OCI-LY7 (cell line): ENCODE measurements around the gene KISS1R. TPM values are rescaled to one million over a fixed set of nuclear protein-coding genes. Genes with fewer than 3 reads are reported as not detected.

ENCODE experiments used
- BruUV-seq: library from RNA; stranded (reverse); fragments of 400-500 nt; replicated peaks from 2 replicates; lab custom pipeline; 2021; lab: Mats Ljungman, UMichigan
- CTCF ChIA-PET: fragments of 300-600 bp; sonication (Branson Sonifier 250); formaldehyde crosslinking; loops from one replicate; lab custom pipeline; 2022; ENCODE audit warnings: antibody characterized with exemption; ENCODE audit not compliant: unreplicated experiment; lab: Charles Lee
- POLR2A ChIA-PET: fragments of 300-600 bp; sonication (Branson Sonifier 250); formaldehyde crosslinking; loops from one replicate; lab custom pipeline; 2022; ENCODE audit warnings: antibody characterized with exemption; lab: Charles Lee
- DNase-seq: peaks from one replicate; pipeline ENCODE4 v3.0.0-alpha.2; 2015; ENCODE audit warnings: low spot score
- H2AFZ ChIP-seq: fragments of 200-600 bp; sonication (generic), shearing (Covaris generic); 2 replicates; pipeline ENCODE4 v1.6.1; 2014; ENCODE audit warnings: mild to moderate bottlenecking, antibody characterized with exemption, low read length, moderate library complexity
- H3K27ac ChIP-seq: fragments of 200-600 bp; sonication (generic); 2 replicates; pipeline ENCODE4 v1.5.1; 2014; ENCODE audit warnings: mixed run types, low read depth, mild to moderate bottlenecking, moderate library complexity, low read length, inconsistent platforms; ENCODE audit not compliant: poor library complexity, severe bottlenecking
- H3K36me3 ChIP-seq: fragments of 200-600 bp; sonication (generic); 2 replicates; pipeline ENCODE4 v1.6.1; 2014; ENCODE audit warnings: mild to moderate bottlenecking, antibody characterized with exemption, low read length, moderate library complexity, mixed read lengths; ENCODE audit not compliant: insufficient read depth
- H3K4me1 ChIP-seq: fragments of 200-600 bp; sonication (generic); 2 replicates; pipeline ENCODE4 v1.5.1; 2014; ENCODE audit warnings: mild to moderate bottlenecking, low read length; ENCODE audit not compliant: insufficient read depth, poor library complexity, severe bottlenecking
- H3K4me2 ChIP-seq: fragments of 200-600 bp; sonication (generic); 2 replicates; pipeline ENCODE4 v1.6.1; 2014; ENCODE audit warnings: mild to moderate bottlenecking, low read length
- H3K4me3 ChIP-seq: fragments of 200-600 bp; sonication (generic); 2 replicates; pipeline ENCODE4 v1.5.1; 2014; ENCODE audit warnings: mild to moderate bottlenecking, low read depth, low read length; ENCODE audit not compliant: poor library complexity, severe bottlenecking
- H3K79me2 ChIP-seq: fragments of 200-600 bp; sonication (generic); 2 replicates; pipeline ENCODE4 v1.6.1; 2016; ENCODE audit warnings: low read depth, mild to moderate bottlenecking, low read length, moderate library complexity, mixed read lengths; ENCODE audit not compliant: insufficient read depth
- H3K9me2 ChIP-seq: fragments of 200-600 bp; sonication (generic); 2 replicates; pipeline ENCODE4 v1.6.1; 2016; ENCODE audit warnings: mild to moderate bottlenecking, low read length, mixed read lengths; ENCODE audit not compliant: insufficient read depth
- H3K9me3 ChIP-seq: fragments of 200-600 bp; sonication (generic); 2 replicates; pipeline ENCODE4 v1.6.1; 2014; ENCODE audit warnings: mild to moderate bottlenecking, mixed run types, low read length, mixed read lengths
- H4K20me1 ChIP-seq: fragments of 200-600 bp; sonication (generic); 2 replicates; pipeline ENCODE4 v1.6.1; 2014; ENCODE audit warnings: mild to moderate bottlenecking, antibody characterized with exemption, low read length, moderate library complexity, mixed read lengths; ENCODE audit not compliant: insufficient read depth
- CTCF ChIP-seq: fragments of 200-600 bp; sonication (generic); conservative IDR thresholded peaks from 2 replicates; pipeline ENCODE4 v1.5.1; 2014; ENCODE audit warnings: mild to moderate bottlenecking, antibody characterized with exemption, low read length, moderate library complexity, mixed read lengths
- EZH2phosphoT487 ChIP-seq: fragments of 200-600 bp; sonication (generic); IDR thresholded peaks from 2 replicates; pipeline ENCODE4 v1.6.1; 2018; ENCODE audit warnings: low read depth, borderline replicate concordance, mild to moderate bottlenecking, mixed run types, antibody characterized with exemption, low read length, moderate library complexity, mixed read lengths
- intact Hi-C: fragments of 100-400 bp; cut with micrococcal nuclease; formaldehyde crosslinking; loops from one replicate; pipeline ENCODE4 v1.10.0; 2022; ENCODE audit not compliant: unreplicated experiment
- total RNA-seq, 2 experiments: library from RNA; depleted of rRNA in 1 of 2; stranded (reverse); fragments of >200 nt in 1 of 2; shearing (Covaris generic) in 1 of 2; gene quantifications; 2 replicates each; pipeline ENCODE4 v1.2.3, GENCODE V29; 2014 to 2022

The KISS1R gene
- total RNA-seq, 2 experiments from 2014 or later: not detected

- POLR2A ChIA-PET: interaction anchor here (0.6 kb wide), 1 partner anchor 402 kb away, joined by 6 read pairs; no protein-coding TSS in a partner anchor
- DNase-seq: no peak
- H4K20me1 ChIP-seq: no peaks in the 10 kb centered on the region
- H2AFZ ChIP-seq: no peak overlapping the region
- H3K79me2 ChIP-seq: no peaks in the 10 kb centered on the region
- H3K36me3 ChIP-seq: peaks cover 17% of the 10 kb centered on the region; the same call in 1 of the 2 replicates
- no peaks in the 10 kb centered on the region for H3K9me2 ChIP-seq
- H3K4me1 ChIP-seq: peaks cover 22% of the 10 kb centered on the region
- TF ChIP-seq CTCF (no peak), EZH2phosphoT487 (no peak)
- H3K27ac ChIP-seq: no peak overlapping the region
- H3K4me2 ChIP-seq: peak overlapping the region; percentile 61
- H3K4me3 ChIP-seq: no peak overlapping the region
- intact Hi-C loops: no loop called here
- no peaks in the 10 kb centered on the region for H3K9me3 ChIP-seq
- no TSS peak for BruUV-seq
- CTCF ChIA-PET: interaction anchor here (0.5 to 0.6 kb wide), 2 partner anchors 85 to 108 kb away, joined by 3 to 5 read pairs; no protein-coding TSS in a partner anchor
Observed at GRCh38 chr19:899336-900042, 17.6 kb upstream of the KISS1R start.

DNA sequence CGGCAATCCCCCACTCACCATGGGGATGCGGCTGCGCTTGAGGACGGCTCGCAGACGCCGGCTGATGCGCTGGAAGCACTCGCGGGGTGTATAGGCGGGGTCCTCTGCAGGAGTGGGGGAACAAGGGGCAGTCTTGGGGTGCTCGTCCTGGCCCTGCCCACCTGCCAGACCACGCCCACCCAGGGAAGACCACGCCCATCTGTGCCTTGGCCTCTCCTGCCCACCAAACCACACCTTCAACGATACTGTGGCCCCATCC, 17.2 kb upstream of the KISS1R start:
- no peak for TF ChIP-seq EZH2phosphoT487
- TF ChIP-seq CTCF: no peak
- intact Hi-C loops: no loop called here
- no peaks in the 10 kb centered on the region for H4K20me1 ChIP-seq
- CTCF ChIA-PET: interaction anchor here (0.5 kb wide), 1 partner anchor 109 kb away, joined by 3 read pairs; no protein-coding TSS in a partner anchor
- no peaks in the 10 kb centered on the region for H3K9me3 ChIP-seq
- H3K9me2 ChIP-seq: no peaks in the 10 kb centered on the region
- no peak overlapping the region for H3K4me2 ChIP-seq
- POLR2A ChIA-PET: no interaction called here
- H3K36me3 ChIP-seq: peaks cover 17% of the 10 kb centered on the region; the same call in 1 of the 2 replicates
- H2AFZ ChIP-seq: no peak overlapping the region
- peaks cover 22% of the 10 kb centered on the region for H3K4me1 ChIP-seq
- no peak overlapping the region for H3K27ac ChIP-seq
- H3K4me3 ChIP-seq: no peak overlapping the region
- no peak for DNase-seq
- no peaks in the 10 kb centered on the region for H3K79me2 ChIP-seq
- BruUV-seq: no TSS peak
